Stimulated activated CD8-positive, alpha-beta memory T cell treated with anti-CD3 and anti-CD28 coated beads, Interleukin-15, amount 100 ng/mL, for 4 hours (primary cell): ENCODE measurements around the gene REEP1.
"Not testable (repeated sequence)": the region's sequence is repeated elsewhere in the genome, so short reads cannot be mapped to it uniquely, and the experiment has no call there.

Experiments
- DNase-seq, 2 donors: peaks; one replicate each; pipeline ENCODE4 v3.0.0-alpha.2; 2020; ENCODE audit warnings: low read depth in 2 of 2

Gene REEP1

GRCh38 chr2:86345783-86346370 lies 8.5 kb upstream of the REEP1 start:
- not testable (repeated sequence) for DNase-seq

- DNase-seq, result no peak
Observed at GRCh38 chr2:86344404-86344803, 7.0 kb upstream of the REEP1 start.

GRCh38 chr2:86342488-86342887 lies 5.1 kb upstream of the REEP1 start:
- no peak for DNase-seq

- DNase-seq, result no peak
Observed at GRCh38 chr2:86341470-86341869, 4.0 kb upstream of the REEP1 start.

- no peak for DNase-seq
Observed at GRCh38 chr2:86338778-86339295, 1.4 kb upstream of the REEP1 start.

GRCh38 chr2:86336675-86337243 lies 667 bp downstream of the REEP1 start:
- DNase-seq, result no peak

- DNase-seq, result no peak
Observed at GRCh38 chr2:86335865-86336674, 1.4 kb downstream of the REEP1 start.

GRCh38 chr2:86333378-86333777 lies 4.0 kb downstream of the REEP1 start:
- no peak for DNase-seq

GRCh38 chr2:86332654-86333053 lies 4.8 kb downstream of the REEP1 start:
- DNase-seq, result no peak

GRCh38 chr2:86331384-86331783 lies 6.0 kb downstream of the REEP1 start:
- DNase-seq, result no peak

GRCh38 chr2:86330001-86330400 lies 7.4 kb downstream of the REEP1 start:
- DNase-seq, result no peak

- no peak for DNase-seq
Observed at GRCh38 chr2:86323273-86324021, 14.0 kb downstream of the REEP1 start.

- DNase-seq, result no peak
Observed at GRCh38 chr2:86319700-86320580, 17.5 kb downstream of the REEP1 start.

- DNase-seq, result no peak
Observed at GRCh38 chr2:86315084-86315483, 22.3 kb downstream of the REEP1 start.

- DNase-seq, result no peak
Observed at GRCh38 chr2:86314125-86314524, 23.3 kb downstream of the REEP1 start.

GRCh38 chr2:86313341-86313740 lies 24.1 kb downstream of the REEP1 start:
- DNase-seq, result no peak

- no peak for DNase-seq
Observed at GRCh38 chr2:86311879-86312278, 25.5 kb downstream of the REEP1 start.

GRCh38 chr2:86309966-86310365 lies 27.5 kb downstream of the REEP1 start:
- no peak for DNase-seq

- no peak for DNase-seq
Observed at GRCh38 chr2:86308984-86309695, 28.3 kb downstream of the REEP1 start.

- no peak for DNase-seq
Observed at GRCh38 chr2:86308356-86308755, 29.1 kb downstream of the REEP1 start.

GRCh38 chr2:86307431-86307830 lies 30.0 kb downstream of the REEP1 start:
- DNase-seq, result no peak
